Keratinocyte (primary cell): ENCODE results near the gene TPPP3.

Source experiments
- EZH2 ChIP-seq: IDR thresholded peaks from one replicate; pipeline ENCODE4 v1.6.1; 2012; ENCODE audit warnings: inconsistent platforms, mild to moderate bottlenecking, low read length, moderate library complexity
- TF ChIP-seq, protein P1 (sequence below), 3 experiments: IDR thresholded peaks in 1 of 3; conservative IDR thresholded peaks in 1 of 3; optimal IDR thresholded peaks in 1 of 3; 2 replicates in 2 of 3; 3 replicates in 1 of 3; pipeline versions ENCODE3 to v1.5.1; 2011; ENCODE audit warnings: low read length in 3 of 3, mild to moderate bottlenecking in 3 of 3, moderate library complexity in 2 of 3, control low read depth in 1 of 3, inconsistent platforms in 1 of 3; ENCODE audit not compliant: insufficient read depth in 2 of 3; ENCODE audit errors: extremely low read depth in 1 of 3

DNA sequence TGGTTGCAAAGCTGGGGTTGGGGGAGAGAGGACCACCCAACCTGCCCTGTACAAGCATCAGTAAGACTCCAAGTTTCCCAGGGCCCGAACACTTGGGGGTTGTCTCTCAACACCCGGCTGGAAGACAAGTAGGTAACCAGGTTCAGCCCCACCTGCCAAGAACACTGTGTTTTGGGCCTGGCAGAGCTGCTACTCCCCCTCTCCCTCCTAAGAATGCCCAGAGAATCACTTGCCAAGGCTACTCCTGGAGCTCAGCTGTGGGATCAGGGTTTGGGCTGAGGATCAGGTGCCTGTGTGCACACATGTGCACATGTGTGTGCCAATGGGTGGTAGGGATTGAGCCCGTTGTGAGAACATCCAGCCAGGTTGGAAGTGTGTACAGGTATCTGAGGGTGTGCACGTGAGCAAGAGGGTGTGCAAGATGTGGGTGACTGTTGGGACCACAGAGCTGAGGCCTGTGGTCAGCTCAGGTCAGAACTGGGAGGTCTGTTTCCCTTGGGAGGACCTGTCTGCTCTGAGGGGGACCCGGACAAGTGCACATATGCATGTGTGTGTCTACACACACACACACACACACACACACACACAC is 39.9 kb upstream of the TPPP3 start:
- TF ChIP-seq, protein P1, sequence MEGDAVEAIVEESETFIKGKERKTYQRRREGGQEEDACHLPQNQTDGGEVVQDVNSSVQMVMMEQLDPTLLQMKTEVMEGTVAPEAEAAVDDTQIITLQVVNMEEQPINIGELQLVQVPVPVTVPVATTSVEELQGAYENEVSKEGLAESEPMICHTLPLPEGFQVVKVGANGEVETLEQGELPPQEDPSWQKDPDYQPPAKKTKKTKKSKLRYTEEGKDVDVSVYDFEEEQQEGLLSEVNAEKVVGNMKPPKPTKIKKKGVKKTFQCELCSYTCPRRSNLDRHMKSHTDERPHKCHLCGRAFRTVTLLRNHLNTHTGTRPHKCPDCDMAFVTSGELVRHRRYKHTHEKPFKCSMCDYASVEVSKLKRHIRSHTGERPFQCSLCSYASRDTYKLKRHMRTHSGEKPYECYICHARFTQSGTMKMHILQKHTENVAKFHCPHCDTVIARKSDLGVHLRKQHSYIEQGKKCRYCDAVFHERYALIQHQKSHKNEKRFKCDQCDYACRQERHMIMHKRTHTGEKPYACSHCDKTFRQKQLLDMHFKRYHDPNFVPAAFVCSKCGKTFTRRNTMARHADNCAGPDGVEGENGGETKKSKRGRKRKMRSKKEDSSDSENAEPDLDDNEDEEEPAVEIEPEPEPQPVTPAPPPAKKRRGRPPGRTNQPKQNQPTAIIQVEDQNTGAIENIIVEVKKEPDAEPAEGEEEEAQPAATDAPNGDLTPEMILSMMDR (optimal IDR thresholded peaks at IDR 0.05 in 1 of 3, IDR thresholded peaks at IDR 0.05 in 1 of 3, conservative IDR thresholded peaks at IDR 0.05 in 1 of 3; ENCODE audit: extremely low read depth in 1 of 3, insufficient read depth in 2 of 3, low read length in 3 of 3): no peak
- TF ChIP-seq EZH2: no peak
